ENCODE measurements around the gene TSPO2. TPM values are rescaled to one million over a fixed set of nuclear protein-coding genes. Genes with fewer than 3 reads are reported as not detected.

TSPO2 gene
- total and polyA plus RNA-seq, 9 donors: not detected

- Histone ChIP-seq H3K4me3 (no peak overlapping the region), H3K9me3 (no peaks in the 10 kb centered on the region), H3K27me3 (no peaks in the 10 kb centered on the region), H3K36me3 (no peaks in the 10 kb centered on the region), H3K27ac (peak overlapping the region in 1 of 2 donors; percentile 1), H3K4me1 (ENCODE audit: insufficient read depth) (peaks cover 22% of the 10 kb centered on the region)
- no peak for TF ChIP-seq EP300 (IDR thresholded peaks at IDR 0.05)
- TF ChIP-seq CTCF (IDR thresholded peaks at IDR 0.05): no peak
- no peak for TF ChIP-seq POLR2A (IDR thresholded peaks at IDR 0.05)
- WGBS, 3 donors: 87 to 91% (median 88%) methylated on average over 4 of the region's 4 CpGs
- no peak for DNase-seq
- intact Hi-C loops (cut with DNase I): no loop called here
These were observed 43.6 kb upstream of the TSPO2 start for GRCh38 chr6:40998661-40999060.

DNA sequence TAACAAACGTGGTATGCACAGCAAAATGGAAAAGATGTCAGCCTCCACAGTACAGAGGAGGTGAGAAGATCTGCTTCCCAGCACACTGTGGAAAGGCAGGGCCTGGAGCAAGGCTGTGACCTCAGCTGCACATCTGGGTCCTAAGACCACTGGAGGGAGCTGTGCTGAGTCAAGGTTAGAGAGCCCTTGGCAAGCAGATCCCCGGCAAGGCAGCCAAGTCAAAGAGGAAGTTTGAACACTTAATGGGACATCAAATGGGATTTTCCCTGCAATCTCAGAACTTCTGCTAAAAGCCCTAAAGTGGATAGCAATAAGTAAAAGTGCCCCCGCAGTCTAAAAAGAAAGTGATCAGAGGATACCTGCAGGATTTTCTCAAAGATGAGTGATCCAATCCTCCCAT is 42.7 kb upstream of the TSPO2 start:
- intact Hi-C loops (cut with DNase I): no loop called here
- peak; percentile 19 to 38 (median 31) for TF ChIP-seq CTCF (IDR thresholded peaks at IDR 0.05)
- no peak for TF ChIP-seq EP300 (IDR thresholded peaks at IDR 0.05)
- TF ChIP-seq POLR2A (IDR thresholded peaks at IDR 0.05): no peak
- H3K27ac ChIP-seq: no peak overlapping the region
- peak; percentile 75 to 84 (median 83) for DNase-seq
- H3K27me3 ChIP-seq: no peaks in the 10 kb centered on the region
- 18 to 22% (median 19%) methylated on average over 3 of the region's 3 CpGs for WGBS, 3 donors
- H3K9me3 ChIP-seq: no peaks in the 10 kb centered on the region
- peaks cover 22% of the 10 kb centered on the region for H3K4me1 ChIP-seq (ENCODE audit: insufficient read depth)
- H3K36me3 ChIP-seq: no peaks in the 10 kb centered on the region
- no peak overlapping the region for H3K4me3 ChIP-seq

- no peak for DNase-seq
- no peak for TF ChIP-seq POLR2A (IDR thresholded peaks at IDR 0.05)
- no peak for TF ChIP-seq CTCF (IDR thresholded peaks at IDR 0.05)
- no peak for TF ChIP-seq EP300 (IDR thresholded peaks at IDR 0.05)
- Histone ChIP-seq H3K9me3 (no peaks in the 10 kb centered on the region), H3K4me1 (ENCODE audit: insufficient read depth) (peaks cover 22% of the 10 kb centered on the region), H3K4me3 (no peak overlapping the region), H3K27me3 (no peaks in the 10 kb centered on the region), H3K27ac (peak overlapping the region in 1 of 2 donors; percentile 21), H3K36me3 (no peaks in the 10 kb centered on the region)
- WGBS, 3 donors: 85 to 87% (median 86%) methylated on average over 4 of the region's 4 CpGs
- intact Hi-C loops (cut with DNase I): no loop called here
These were observed 42.0 kb upstream of the TSPO2 start for GRCh38 chr6:41000248-41000647.

DNA sequence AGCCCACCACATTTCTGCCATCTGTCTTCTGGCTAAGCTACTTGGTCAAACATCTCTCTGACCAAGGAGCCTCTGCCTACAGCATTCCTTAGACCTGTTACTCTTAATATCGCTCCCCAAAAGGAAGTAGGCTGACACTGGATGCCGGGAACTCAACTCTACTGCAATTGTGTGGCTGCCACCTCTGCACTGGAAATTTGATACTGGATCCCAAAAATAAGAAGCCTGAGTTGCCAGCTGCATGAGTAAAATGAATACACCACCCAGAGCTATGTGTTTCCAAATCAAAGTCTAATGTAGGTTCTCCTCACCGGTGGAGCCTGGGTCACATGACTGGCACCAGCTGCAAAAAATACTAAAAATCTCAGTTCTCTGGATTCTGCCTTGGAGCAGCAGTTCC is 40.1 kb upstream of the TSPO2 start:
- Histone ChIP-seq H3K4me3 (no peak overlapping the region), H3K4me1 (ENCODE audit: insufficient read depth) (peaks cover 11% of the 10 kb centered on the region), H3K9me3 (no peaks in the 10 kb centered on the region), H3K27me3 (no peaks in the 10 kb centered on the region), H3K36me3 (no peaks in the 10 kb centered on the region), H3K27ac (no peak overlapping the region)
- intact Hi-C loops (cut with DNase I): no loop called here
- 74 to 82% (median 75%) methylated on average over 3 of the region's 3 CpGs for WGBS, 3 donors
- no peak for DNase-seq
- TF ChIP-seq EP300 (IDR thresholded peaks at IDR 0.05): no peak
- no peak for TF ChIP-seq POLR2A (IDR thresholded peaks at IDR 0.05)
- TF ChIP-seq CTCF (IDR thresholded peaks at IDR 0.05): no peak

Measured in ovary (tissue), 9 donors.